Measurements from ENCODE around the gene POU2F3. TPM values are rescaled to one million over a fixed set of nuclear protein-coding genes. Genes with fewer than 3 reads are reported as not detected.
A peak's percentile ranks its signal among the peaks of the same experiment; 100 is the strongest.

POU2F3 gene
- total and polyA plus RNA-seq, 2 of the 4 experiments (the other 2 are of a cell fraction): under 0.01 to 0.09 TPM

GRCh38 chr11:120314861-120315260 is 74.9 kb downstream of the POU2F3 start:
- no peak overlapping the region for H3K14ac ChIP-seq (replicated peaks; ENCODE audit: low read depth, low read length)
- no peak overlapping the region for H3K9ac ChIP-seq (ENCODE audit: low read depth, low read length)
- intact Hi-C loops (cut with micrococcal nuclease) (no loop called here), dilution Hi-C loops (cut with HindIII; ENCODE audit: low sequenced_read_pairs, unreplicated experiment) (no loop called here), in situ Hi-C loops (cut with MboI; ENCODE audit: low sequenced_read_pairs) (loop anchor here (25.0 kb wide), 1 partner anchor 372 kb away; no protein-coding TSS in a partner anchor)
- no peak overlapping the region for H3K27ac ChIP-seq (ENCODE audit: insufficient read depth, low read length)
- no peak overlapping the region for H3K4ac ChIP-seq (ENCODE audit: low read depth, low read length)
- ATAC-seq (ENCODE audit: low read depth): no peak
- H3K23ac ChIP-seq (ENCODE audit: low read depth, low read length): no peak overlapping the region
- no peak overlapping the region for H2AK9ac ChIP-seq (replicated peaks; ENCODE audit: low read depth, low read length, poor library complexity)
- TF ChIP-seq CHD1 (IDR thresholded peaks at IDR 0.05; ENCODE audit: low read depth, low read length) (no peak), FOS (IDR thresholded peaks at IDR 0.05; ENCODE audit: low read depth, low read length) (no peak), NFE2L2 (IDR thresholded peaks at IDR 0.05; ENCODE audit: low read depth, low read length) (no peak), BHLHE40 (IDR thresholded peaks at IDR 0.05; ENCODE audit: low read depth, low read length) (no peak), CEBPB (IDR thresholded peaks at IDR 0.05; ENCODE audit: low read depth, low read length) (no peak), RAD21 (IDR thresholded peaks at IDR 0.05; ENCODE audit: low read length) (no peak), MXI1 (IDR thresholded peaks at IDR 0.05; ENCODE audit: borderline replicate concordance, low read depth, low read length) (no peak), MAZ (IDR thresholded peaks at IDR 0.05; ENCODE audit: borderline replicate concordance, low read depth, low read length) (no peak), ELK1 (IDR thresholded peaks at IDR 0.05; ENCODE audit: borderline replicate concordance, low read depth, low read length) (no peak), RFX5 (IDR thresholded peaks at IDR 0.05; ENCODE audit: low read depth, low read length) (no peak), USF2 (IDR thresholded peaks at IDR 0.05; ENCODE audit: low read depth, low read length) (no peak), POLR2A (IDR thresholded peaks at IDR 0.05; ENCODE audit: low read depth, low read length) (no peak), SMC3 (IDR thresholded peaks at IDR 0.05; ENCODE audit: low read depth, low read length) (no peak), MAFK (IDR thresholded peaks at IDR 0.05; ENCODE audit: low read depth, low read length) (no peak)
- peaks cover 22% of the 10 kb centered on the region for H3K27me3 ChIP-seq (ENCODE audit: control insufficient read depth, insufficient read depth, low read length)
- no peaks in the 10 kb centered on the region for H3K79me1 ChIP-seq (ENCODE audit: low read depth in 1 of 2, low read length in 2 of 2)
- H2AFZ ChIP-seq (replicated peaks; ENCODE audit: low read length, poor library complexity): peak overlapping the region; percentile 49
- H2BK120ac ChIP-seq (ENCODE audit: low read depth, low read length): no peak overlapping the region
- ChIA-PET CTCF (interaction anchor here (0.9 to 1.3 kb wide), 2 partner anchors 15 to 20 kb away, joined by 3 to 5 read pairs; no protein-coding TSS in a partner anchor), POLR2A (ENCODE audit: unreplicated experiment) (no interaction called here)
- H2AK5ac ChIP-seq (ENCODE audit: low read depth, low read length): no peak overlapping the region
- H3K4me1 ChIP-seq (ENCODE audit: control insufficient read depth, insufficient read depth, low read length): peaks cover 3% of the 10 kb centered on the region; the same call in 1 of the 2 replicates
- H3K18ac ChIP-seq (ENCODE audit: low read depth, low read length): no peak overlapping the region
- H3K9me1 ChIP-seq (ENCODE audit: insufficient read depth, low read length): 0 out of 2 replicates have a peak, but pooled peaks cover 3% of the 10 kb centered on the region
- no peak overlapping the region for H3K4me3 ChIP-seq (ENCODE audit: insufficient read depth, low read depth, low read length)
- no peak overlapping the region for H2BK20ac ChIP-seq (ENCODE audit: low read depth, low read length)
- no peaks in the 10 kb centered on the region for H3K9me3 ChIP-seq (ENCODE audit: control insufficient read depth, insufficient read depth, low read length)
- no peak overlapping the region for H2BK5ac ChIP-seq (ENCODE audit: low read depth, low read length, poor library complexity, severe bottlenecking)
- H4K5ac ChIP-seq (ENCODE audit: low read depth, low read length): no peak overlapping the region
- H4K20me1 ChIP-seq (ENCODE audit: insufficient read depth, low read length): no peaks in the 10 kb centered on the region
- DNase-seq: no peak
- H4K8ac ChIP-seq (ENCODE audit: low read depth in 2 of 2, low read length in 2 of 2): no peak overlapping the region
- no peak overlapping the region for H2BK15ac ChIP-seq (ENCODE audit: low read depth, low read length)
- no peak overlapping the region for H3K4me2 ChIP-seq (ENCODE audit: low read depth, low read length)
- no peak overlapping the region for H4K91ac ChIP-seq (ENCODE audit: insufficient read depth, low read depth, low read length)
- H3K36me3 ChIP-seq (ENCODE audit: control insufficient read depth, insufficient read depth, low read length): no peaks in the 10 kb centered on the region
- no TSS peak for BruUV-seq (replicated peaks)
- H3K56ac ChIP-seq (ENCODE audit: extremely low read depth, insufficient read depth, low read length): no peak overlapping the region
- no CpG with 5 or more reads among the region's 3 CpGs for WGBS, 2 experiments (ENCODE audit: extremely low coverage in 2 of 2, insufficient read length in 1 of 2)
